PC-9 (cell line): ENCODE data around the gene STAMBP. TPM values are rescaled to one million over a fixed set of nuclear protein-coding genes. Genes with fewer than 3 reads are reported as not detected.
"Not testable (repeated sequence)": the region's sequence is repeated elsewhere in the genome, so short reads cannot be mapped to it uniquely, and the experiment has no call there.

Experiments
- BruUV-seq: library from RNA; stranded (reverse); fragments of 400-500 nt; replicated peaks from 2 replicates; lab custom pipeline; 2021; lab: Mats Ljungman, UMichigan
- CTCF ChIA-PET: fragments of 300-600 bp; sonication (Branson Sonifier 250); formaldehyde crosslinking; loops from one replicate; lab custom pipeline; 2022; ENCODE audit warnings: antibody characterized with exemption; lab: Charles Lee
- POLR2A ChIA-PET: fragments of 300-600 bp; sonication (Branson Sonifier 250); formaldehyde crosslinking; loops from one replicate; lab custom pipeline; 2022; ENCODE audit warnings: antibody characterized with exemption; ENCODE audit not compliant: unreplicated experiment; lab: Charles Lee
- DNase-seq, 2 experiments: peaks; one replicate each; pipeline versions ENCODE4 v3.0.0 to v3.0.0-alpha.2; 2015 to 2022; ENCODE audit warnings: mixed read lengths in 1 of 2
- H2AFZ ChIP-seq: fragments of 200-600 bp; sonication (generic); 2 replicates; pipeline ENCODE4 v1.8.1; 2017; ENCODE audit warnings: antibody characterized with exemption
- H3F3A ChIP-seq: fragments of 200-600 bp; sonication (generic); 2 replicates; pipeline ENCODE4 v1.8.1; 2017; ENCODE audit warnings: antibody characterized with exemption, mild to moderate bottlenecking, low read depth; ENCODE audit not compliant: insufficient read depth
- H3K27ac ChIP-seq: fragments of 200-600 bp; sonication (generic); 2 replicates; pipeline ENCODE4 v1.6.1; 2016; ENCODE audit warnings: mixed run types
- H3K27me3 ChIP-seq: fragments of 200-600 bp; sonication (generic); 2 replicates; pipeline ENCODE4 v1.6.1; 2016; ENCODE audit warnings: low read depth, mixed run types; ENCODE audit not compliant: insufficient read depth
- H3K36me3 ChIP-seq: fragments of 200-600 bp; sonication (generic); 2 replicates; pipeline ENCODE4 v1.6.1; 2016; ENCODE audit warnings: low read depth, mixed run types
- H3K4me1 ChIP-seq: fragments of 200-600 bp; sonication (generic); replicated peaks from 2 replicates; pipeline ENCODE4 v1.6.1; 2016; ENCODE audit warnings: mixed run types; ENCODE audit not compliant: insufficient read depth
- H3K4me2 ChIP-seq: fragments of 200-600 bp; sonication (generic); 2 replicates; pipeline ENCODE4 v1.6.1; 2017; ENCODE audit warnings: mixed run types
- H3K4me3 ChIP-seq: fragments of 200-600 bp; sonication (generic); 2 replicates; pipeline ENCODE4 v1.6.1; 2016; ENCODE audit warnings: mixed run types
- H3K79me2 ChIP-seq: fragments of 200-600 bp; sonication (generic); 2 replicates; pipeline ENCODE4 v1.6.1; 2017; ENCODE audit warnings: low read depth, mixed run types
- H3K9me2 ChIP-seq: fragments of 200-600 bp; sonication (generic); 2 replicates; pipeline ENCODE4 v1.8.1; 2017; ENCODE audit warnings: mild to moderate bottlenecking; ENCODE audit not compliant: insufficient read depth
- H3K9me3 ChIP-seq: fragments of 200-600 bp; sonication (generic); 2 replicates; pipeline ENCODE4 v1.8.1; 2016; ENCODE audit warnings: low read depth; ENCODE audit not compliant: insufficient read depth
- H4K20me1 ChIP-seq: fragments of 200-600 bp; sonication (generic); 2 replicates; pipeline ENCODE4 v1.8.1; 2017; ENCODE audit not compliant: insufficient read depth
- EZH2 ChIP-seq: fragments of 200-600 bp; sonication (generic); IDR thresholded peaks from 2 replicates; pipeline ENCODE4 v1.8.0; 2017; ENCODE audit warnings: antibody characterized with exemption, low read depth
- intact Hi-C: fragments of 100-400 bp; cut with micrococcal nuclease; formaldehyde crosslinking; loops from one replicate; pipeline ENCODE4 v1.10.0; 2022; ENCODE audit not compliant: unreplicated experiment
- total RNA-seq: library from RNA; stranded (reverse); gene quantifications from 2 replicates; pipeline ENCODE4 v1.2.3, GENCODE V29; 2021
- TF ChIP-seq, protein P1 (sequence below): fragments of 200-600 bp; sonication (generic); conservative IDR thresholded peaks from 2 replicates; pipeline ENCODE4 v1.6.1; 2017; ENCODE audit warnings: mixed run types, antibody characterized with exemption, mild to moderate bottlenecking, moderate library complexity

The STAMBP gene
- total RNA-seq, 1 experiment from 2014 or later = 52.2 TPM

DNA sequence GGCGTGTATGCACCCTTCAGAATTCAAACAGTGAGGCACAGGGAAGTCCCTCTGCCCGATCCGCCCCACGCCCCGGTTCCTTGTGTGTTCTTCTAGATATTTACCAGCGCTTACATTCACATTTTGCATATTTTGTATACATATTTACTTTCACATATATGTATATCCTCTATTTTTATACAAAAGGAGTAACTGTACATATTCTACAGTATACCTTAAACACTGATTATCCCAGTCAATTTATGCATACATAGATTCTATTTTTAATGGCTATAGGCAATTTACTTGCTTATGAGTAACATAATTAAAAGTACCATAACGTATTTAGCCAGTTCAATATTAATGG lies 48.6 kb upstream of the STAMBP start:
- H3K4me2 ChIP-seq = peak overlapping the region; percentile 89
- H3K79me2 ChIP-seq = peaks cover 24% of the 10 kb centered on the region
- H3K4me1 ChIP-seq = peaks cover 22% of the 10 kb centered on the region
- no peaks in the 10 kb centered on the region for H3K9me2 ChIP-seq
- peaks cover 13% of the 10 kb centered on the region for H3K36me3 ChIP-seq
- ChIA-PET CTCF (interaction anchor here (0.6 to 0.7 kb wide), 2 partner anchors 59 to 65 kb away, joined by 5 read pairs; no protein-coding TSS in a partner anchor), POLR2A (no interaction called here)
- peak overlapping the region; percentile 70; the same call in 1 of the 2 replicates for H3K4me3 ChIP-seq
- peak overlapping the region; percentile 100; the same call in 1 of the 2 replicates for H2AFZ ChIP-seq
- TF ChIP-seq EZH2 = no peak
- TF ChIP-seq, protein P1, sequence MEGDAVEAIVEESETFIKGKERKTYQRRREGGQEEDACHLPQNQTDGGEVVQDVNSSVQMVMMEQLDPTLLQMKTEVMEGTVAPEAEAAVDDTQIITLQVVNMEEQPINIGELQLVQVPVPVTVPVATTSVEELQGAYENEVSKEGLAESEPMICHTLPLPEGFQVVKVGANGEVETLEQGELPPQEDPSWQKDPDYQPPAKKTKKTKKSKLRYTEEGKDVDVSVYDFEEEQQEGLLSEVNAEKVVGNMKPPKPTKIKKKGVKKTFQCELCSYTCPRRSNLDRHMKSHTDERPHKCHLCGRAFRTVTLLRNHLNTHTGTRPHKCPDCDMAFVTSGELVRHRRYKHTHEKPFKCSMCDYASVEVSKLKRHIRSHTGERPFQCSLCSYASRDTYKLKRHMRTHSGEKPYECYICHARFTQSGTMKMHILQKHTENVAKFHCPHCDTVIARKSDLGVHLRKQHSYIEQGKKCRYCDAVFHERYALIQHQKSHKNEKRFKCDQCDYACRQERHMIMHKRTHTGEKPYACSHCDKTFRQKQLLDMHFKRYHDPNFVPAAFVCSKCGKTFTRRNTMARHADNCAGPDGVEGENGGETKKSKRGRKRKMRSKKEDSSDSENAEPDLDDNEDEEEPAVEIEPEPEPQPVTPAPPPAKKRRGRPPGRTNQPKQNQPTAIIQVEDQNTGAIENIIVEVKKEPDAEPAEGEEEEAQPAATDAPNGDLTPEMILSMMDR = peak; percentile 55; the same call in 1 of the 2 replicates
- BruUV-seq = no TSS peak
- intact Hi-C loops = no loop called here
- H3K27me3 ChIP-seq = no peaks in the 10 kb centered on the region
- no peaks in the 10 kb centered on the region for H3K9me3 ChIP-seq
- no peak for DNase-seq
- H3K27ac ChIP-seq = no peak overlapping the region
- no peaks in the 10 kb centered on the region for H4K20me1 ChIP-seq
- H3F3A ChIP-seq = no peaks in the 10 kb centered on the region

- POLR2A ChIA-PET = not testable (repeated sequence)
Observed at GRCh38 chr2:73783402-73783801, 45.4 kb upstream of the STAMBP start.

DNA sequence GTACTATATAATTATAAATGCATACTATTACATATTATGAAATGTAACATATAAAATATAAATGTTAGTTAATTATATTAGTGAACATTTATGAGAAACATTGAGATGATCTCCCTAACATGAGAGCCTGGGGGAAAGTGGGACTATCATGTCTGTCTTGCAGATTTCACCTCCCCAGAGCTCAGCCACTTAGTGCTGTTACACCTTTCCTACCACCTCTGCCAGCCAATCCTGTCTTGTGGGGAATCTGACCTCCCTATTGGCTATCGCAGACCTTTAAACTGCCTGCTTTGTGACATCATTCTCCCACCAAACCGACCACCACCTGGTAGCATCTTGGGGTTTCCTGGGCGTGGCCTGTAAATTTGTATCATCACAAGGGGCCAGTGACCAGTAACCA lies 44.9 kb upstream of the STAMBP start, which contains the start of gene C2orf78:
TSS of gene C2orf78 (plus strand) at position 301 of the 400 bp plus-strand sequence. CDS start 127 bp downstream, outside the sequence.
- H3K27ac ChIP-seq = not testable (repeated sequence)

More at GRCh38 chr2:73783402-73783801, 45.4 kb upstream of the STAMBP start:
- BruUV-seq, H3K4me3 ChIP-seq, CTCF ChIA-PET, intact Hi-C loops, H4K20me1 ChIP-seq, H3K36me3 ChIP-seq, H3K27ac ChIP-seq, H3K27me3 ChIP-seq, H3K9me2 ChIP-seq, H3K9me3 ChIP-seq, H3F3A ChIP-seq: not testable (repeated sequence)
- Histone ChIP-seq H3K79me2 (peaks cover 14% of the 10 kb centered on the region), H2AFZ (peak overlapping the region; percentile 83), H3K4me2 (peak overlapping the region; percentile 62), H3K4me1 (peaks cover 17% of the 10 kb centered on the region)
- DNase-seq = peak; percentile 36 to 60

DNA sequence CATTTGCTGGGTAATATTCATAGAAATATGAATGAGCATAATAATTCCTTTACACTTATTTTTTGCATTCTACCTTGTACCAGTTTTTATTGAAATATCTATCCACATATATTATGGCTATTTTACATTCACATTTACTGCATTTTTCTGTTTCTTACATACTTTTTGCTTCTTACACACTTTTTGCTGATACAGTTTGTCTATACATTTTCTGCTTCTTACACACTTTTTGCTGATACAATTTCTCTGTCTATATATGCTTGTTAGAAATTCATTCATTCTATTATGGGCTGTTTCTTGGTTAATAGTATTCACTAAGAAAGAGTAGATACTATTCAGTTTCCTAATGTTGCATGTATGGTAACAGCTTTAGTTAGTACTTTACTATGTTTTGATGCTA lies 16.9 kb upstream of the STAMBP start:
- H3K79me2 ChIP-seq = no peaks in the 10 kb centered on the region
- H3K4me1 ChIP-seq = no peaks in the 10 kb centered on the region
- H4K20me1 ChIP-seq = no peaks in the 10 kb centered on the region
- ChIA-PET POLR2A (no interaction called here), CTCF (no interaction called here)
- no peaks in the 10 kb centered on the region for H3K36me3 ChIP-seq
- H2AFZ ChIP-seq = no peak overlapping the region
- H3K4me3 ChIP-seq = no peak overlapping the region
- no peak for TF ChIP-seq EZH2
- TF ChIP-seq, protein P1 = no peak
- DNase-seq = no peak
- intact Hi-C loops = no loop called here
- H3K9me2 ChIP-seq = no peaks in the 10 kb centered on the region
- H3K27me3 ChIP-seq = peaks cover 16% of the 10 kb centered on the region; the same call in 1 of the 2 replicates
- H3K27ac ChIP-seq = no peak overlapping the region
- no TSS peak for BruUV-seq
- H3K9me3 ChIP-seq = no peaks in the 10 kb centered on the region
- H3K4me2 ChIP-seq = no peak overlapping the region
- H3F3A ChIP-seq = no peaks in the 10 kb centered on the region

More for the DNA sequence above, 44.9 kb upstream of the STAMBP start, which contains the start of gene C2orf78:
- H3K9me3 ChIP-seq, BruUV-seq, CTCF ChIA-PET, DNase-seq, H3K36me3 ChIP-seq, POLR2A ChIA-PET, intact Hi-C loops, H3K9me2 ChIP-seq, H3K27me3 ChIP-seq, H4K20me1 ChIP-seq, H3F3A ChIP-seq, H3K79me2 ChIP-seq, H3K4me3 ChIP-seq: not testable (repeated sequence)
- peak within 1 kb of the TSS; percentile 62 for H3K4me2 ChIP-seq
- peaks cover 13% of the 10 kb centered on the region for H3K4me1 ChIP-seq
- peak within 1 kb of the TSS; percentile 83 for H2AFZ ChIP-seq
